Fibroblast of lung (primary cell): ENCODE measurements around the gene TYK2.

Experiments used
- CTCF ChIP-seq, 2 donors: IDR thresholded peaks in 1 of 2; conservative IDR thresholded peaks in 1 of 2; 1 replicate in 1 of 2; 2 replicates in 1 of 2; pipeline ENCODE4 v1.5.1; 2011 to 2012; ENCODE audit warnings: low read length in 2 of 2, control low read depth in 1 of 2, inconsistent platforms in 1 of 2, low read depth in 1 of 2, mild to moderate bottlenecking in 1 of 2
- EZH2 ChIP-seq: IDR thresholded peaks from 2 replicates; pipeline ENCODE4 v1.5.1; 2012; ENCODE audit warnings: low read length, control low read depth, mild to moderate bottlenecking; ENCODE audit errors: missing control alignments

GRCh38 chr19:10427169-10427568, 46.8 kb upstream of the TYK2 start:
- no peak for TF ChIP-seq CTCF (conservative IDR thresholded peaks at IDR 0.05 in 1 of 2, IDR thresholded peaks at IDR 0.05 in 1 of 2; ENCODE audit: low read depth in 1 of 2, low read length in 2 of 2)
- TF ChIP-seq EZH2 = no peak
